IPS-NIHi11 (cell line): ENCODE results near the gene DCLK3.
A peak's percentile ranks its signal among the peaks of the same experiment; 100 is the strongest.

Experiments
- DNase-seq: peaks from one replicate; pipeline ENCODE4 v3.0.0; 2012; ENCODE audit warnings: mixed read lengths, low spot score

DCLK3 gene

DNA sequence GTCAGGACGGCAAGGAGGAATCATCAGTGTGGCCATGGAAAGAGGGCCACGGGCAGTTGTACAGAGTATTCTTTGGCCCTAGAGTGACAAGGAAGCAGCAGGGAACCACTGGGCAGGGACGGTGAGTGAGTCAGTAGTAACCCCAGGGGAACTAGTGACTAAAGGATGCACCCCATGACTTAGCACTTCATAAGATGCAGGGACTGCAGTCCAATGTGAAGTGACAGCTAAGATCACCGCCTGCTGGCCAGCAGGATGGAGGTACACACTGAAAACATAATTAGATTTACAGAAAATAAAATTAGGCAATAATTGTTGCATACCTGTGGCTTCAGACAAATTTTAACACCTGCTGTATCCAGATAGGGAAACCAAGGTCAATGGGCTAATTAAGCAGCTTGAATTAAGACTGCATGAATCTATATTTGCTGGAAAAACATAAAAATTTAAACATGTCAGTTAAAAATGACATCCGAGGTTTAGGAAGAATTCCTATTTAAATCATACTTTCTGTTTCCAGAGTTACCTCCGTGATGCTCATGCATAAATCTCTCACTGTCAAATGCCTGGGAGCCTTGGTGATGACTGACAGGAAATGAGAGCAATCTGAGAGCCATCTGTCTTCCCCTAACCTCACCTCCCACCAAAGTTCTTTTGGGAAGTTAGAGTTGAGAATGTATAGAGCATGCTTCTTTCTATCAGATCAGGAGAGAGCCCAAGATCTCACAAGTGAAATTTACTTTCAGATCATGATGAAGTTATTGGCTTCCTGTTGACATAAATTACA is 56.5 kb downstream of the DCLK3 start:
- no peak for DNase-seq

DNA sequence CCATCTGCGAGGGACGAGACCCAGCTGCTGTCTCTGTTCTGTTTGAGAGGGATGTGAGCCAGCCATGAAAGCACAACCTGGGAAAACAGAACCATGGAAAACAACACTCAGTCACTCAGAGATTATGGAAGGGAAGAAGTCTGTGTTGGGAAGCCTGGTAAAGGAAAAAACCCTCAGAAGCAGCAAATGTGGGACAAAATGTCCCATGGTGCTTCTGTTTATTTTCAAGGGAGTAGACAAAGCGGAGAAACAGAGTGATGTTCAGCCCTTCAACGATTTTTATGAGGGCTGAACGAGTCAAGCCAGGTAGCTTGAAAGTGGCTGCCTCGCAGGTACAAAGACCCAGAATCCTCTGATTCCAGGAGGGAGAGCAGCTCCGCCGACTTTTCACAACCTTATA is 59.3 kb downstream of the DCLK3 start:
- DNase-seq: no peak

DNA sequence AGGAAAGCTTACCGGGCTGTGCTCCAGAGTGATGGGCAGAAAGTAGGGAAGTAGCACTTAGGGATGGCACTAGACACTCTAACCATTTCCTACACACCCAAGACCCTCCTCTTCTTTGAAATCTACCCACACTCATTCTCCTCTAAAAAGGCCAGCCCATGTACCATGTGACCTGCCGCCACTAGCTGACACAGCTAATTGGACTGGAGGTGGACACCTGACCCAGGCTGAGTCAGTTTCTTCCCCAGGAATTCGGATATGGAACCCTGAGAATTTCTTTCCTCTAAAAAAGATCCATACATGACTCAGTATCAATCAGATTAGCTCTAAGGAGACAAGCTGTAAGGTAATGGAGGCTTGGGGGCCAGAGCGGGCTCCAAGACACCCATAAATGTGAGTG is 60.1 kb downstream of the DCLK3 start:
- no peak for DNase-seq

DNA sequence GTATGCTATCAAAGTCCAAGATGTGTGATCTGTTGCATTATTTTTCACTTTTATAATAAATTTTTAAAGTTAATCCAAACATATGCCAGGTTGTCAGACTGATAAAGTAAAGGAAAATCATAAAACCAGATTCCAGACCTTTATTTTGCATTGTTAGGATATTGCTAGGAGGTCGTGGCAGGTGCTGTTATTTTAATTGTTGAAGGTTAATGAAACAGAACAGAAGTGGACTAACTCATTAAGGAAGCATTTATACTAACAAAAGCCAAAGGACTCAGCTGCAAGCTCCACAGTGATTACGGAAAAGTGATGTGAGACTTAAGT is 63.1 kb downstream of the DCLK3 start:
- DNase-seq: no peak

DNA sequence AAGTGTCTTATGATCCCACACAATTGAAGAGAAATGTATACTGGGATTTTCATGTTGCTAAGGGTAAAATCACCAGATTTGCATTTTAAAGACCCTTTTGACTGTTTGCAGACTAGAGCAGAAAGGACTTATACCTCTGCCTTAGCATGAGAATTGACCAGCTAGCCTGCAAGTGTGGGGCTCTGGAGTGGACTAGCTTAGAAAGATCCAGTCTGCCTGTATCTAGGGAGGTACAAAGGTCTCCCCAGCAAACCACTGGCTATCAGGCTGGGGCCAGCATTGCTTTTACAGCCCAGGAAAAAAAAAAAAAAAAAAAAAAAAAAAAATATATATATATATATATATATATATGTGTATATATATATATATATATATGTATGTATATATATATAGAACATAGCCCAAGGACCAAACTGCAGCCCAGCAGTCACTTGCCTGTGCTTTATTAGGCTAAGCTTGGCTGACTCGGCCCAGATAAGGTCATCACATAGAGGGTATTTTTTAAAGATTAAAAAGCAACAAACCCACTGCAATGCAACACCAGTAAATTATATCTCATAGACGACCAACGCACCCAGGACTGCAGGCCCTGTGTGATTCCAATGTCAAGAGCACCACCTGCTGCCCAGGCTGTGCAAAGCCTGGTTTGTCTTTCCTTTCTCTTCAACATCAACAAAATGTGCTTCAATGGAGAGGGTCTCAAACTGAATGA is 63.7 kb downstream of the DCLK3 start:
- peak; percentile 64 for DNase-seq

DNA sequence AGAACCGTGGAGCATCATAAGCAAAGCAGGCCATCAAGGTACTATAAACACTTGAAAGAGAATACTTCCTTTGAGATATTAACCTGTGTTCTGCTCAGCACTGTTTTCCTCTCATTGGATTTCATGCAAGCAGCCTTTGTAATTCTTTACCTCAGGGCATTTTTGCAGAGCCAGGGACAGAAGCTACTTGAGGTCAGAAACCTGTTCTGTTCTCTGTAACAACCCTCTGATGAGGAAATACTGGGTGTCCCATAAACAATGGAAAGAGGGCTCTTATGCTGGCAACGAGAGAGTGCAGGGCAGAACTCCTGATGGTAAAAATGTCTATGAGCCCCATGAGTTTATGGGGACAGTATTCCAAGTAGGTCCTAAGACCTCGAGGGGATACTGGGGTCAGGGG is 66.0 kb downstream of the DCLK3 start:
- no peak for DNase-seq

DNA sequence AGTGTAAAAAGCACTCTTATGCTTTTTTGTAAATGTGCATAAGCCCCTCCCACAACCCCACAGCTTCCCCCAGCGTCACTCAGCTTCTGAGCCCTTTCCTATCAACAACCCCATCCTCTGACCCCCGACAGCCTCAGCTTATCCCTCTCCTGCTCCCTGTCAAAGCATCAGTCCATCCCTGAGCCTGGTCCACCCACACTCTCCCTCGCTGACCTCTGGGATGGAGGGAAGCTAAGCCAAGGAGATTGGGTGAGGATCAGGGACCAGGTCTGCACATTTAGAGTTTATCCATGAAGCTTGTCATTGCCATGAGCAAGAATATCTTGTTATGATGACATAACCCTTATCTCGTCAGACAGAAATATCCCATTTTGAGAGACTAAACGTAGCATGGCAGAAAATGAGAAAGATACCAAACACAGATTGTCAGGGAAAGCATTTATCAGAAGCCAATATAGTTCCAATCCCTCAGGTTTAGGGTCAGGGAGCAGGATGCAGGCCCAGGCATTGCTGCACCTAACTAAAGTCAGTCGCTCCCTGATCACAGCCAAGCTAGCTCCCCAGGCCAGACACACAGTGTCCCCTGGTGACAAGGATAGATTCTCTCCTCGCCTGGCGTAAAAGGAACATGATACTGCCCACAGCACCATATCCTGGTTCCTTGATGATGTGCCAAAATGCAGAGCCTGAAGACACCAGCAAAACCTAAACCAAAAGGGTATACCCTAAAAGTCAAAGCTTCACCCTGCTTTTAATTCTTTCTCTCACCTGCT is 66.9 kb downstream of the DCLK3 start:
- no peak for DNase-seq

DNA sequence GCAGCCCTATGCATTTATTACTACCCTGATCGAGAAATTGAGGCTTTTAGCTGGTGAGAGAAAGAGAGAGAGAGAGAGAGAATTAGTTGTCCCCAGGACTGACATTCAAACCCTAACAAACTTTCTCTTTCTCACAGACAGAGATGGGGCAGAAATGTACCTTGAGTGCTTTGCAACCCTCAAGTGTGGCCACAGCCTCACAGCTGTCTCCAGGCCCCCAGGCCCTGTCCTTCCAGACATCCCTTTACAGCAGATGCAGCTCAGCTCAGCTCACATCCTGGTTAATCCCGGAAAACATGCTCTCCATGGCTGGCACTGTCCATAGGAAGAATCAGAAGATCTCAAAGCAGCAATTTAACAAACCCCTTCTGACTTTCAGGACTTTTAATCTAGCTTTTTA is 67.6 kb downstream of the DCLK3 start:
- DNase-seq: no peak

DNA sequence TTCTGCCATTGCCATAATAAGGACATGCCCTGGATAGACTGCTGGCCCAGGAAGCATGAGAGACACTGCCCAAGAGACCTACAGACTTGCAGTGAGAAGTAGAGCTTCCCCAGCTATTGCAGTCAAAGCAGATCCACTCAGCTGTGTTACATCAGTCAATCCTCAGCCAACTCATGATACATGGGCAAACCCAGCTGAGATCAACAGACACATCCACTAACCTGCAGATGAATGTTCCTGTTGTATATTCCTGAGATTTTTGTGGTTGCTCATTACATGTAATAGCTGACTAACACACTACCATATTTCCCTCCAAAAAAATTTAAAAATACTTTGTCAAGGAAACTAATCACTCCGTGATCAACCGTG is 68.6 kb downstream of the DCLK3 start:
- no peak for DNase-seq

DNA sequence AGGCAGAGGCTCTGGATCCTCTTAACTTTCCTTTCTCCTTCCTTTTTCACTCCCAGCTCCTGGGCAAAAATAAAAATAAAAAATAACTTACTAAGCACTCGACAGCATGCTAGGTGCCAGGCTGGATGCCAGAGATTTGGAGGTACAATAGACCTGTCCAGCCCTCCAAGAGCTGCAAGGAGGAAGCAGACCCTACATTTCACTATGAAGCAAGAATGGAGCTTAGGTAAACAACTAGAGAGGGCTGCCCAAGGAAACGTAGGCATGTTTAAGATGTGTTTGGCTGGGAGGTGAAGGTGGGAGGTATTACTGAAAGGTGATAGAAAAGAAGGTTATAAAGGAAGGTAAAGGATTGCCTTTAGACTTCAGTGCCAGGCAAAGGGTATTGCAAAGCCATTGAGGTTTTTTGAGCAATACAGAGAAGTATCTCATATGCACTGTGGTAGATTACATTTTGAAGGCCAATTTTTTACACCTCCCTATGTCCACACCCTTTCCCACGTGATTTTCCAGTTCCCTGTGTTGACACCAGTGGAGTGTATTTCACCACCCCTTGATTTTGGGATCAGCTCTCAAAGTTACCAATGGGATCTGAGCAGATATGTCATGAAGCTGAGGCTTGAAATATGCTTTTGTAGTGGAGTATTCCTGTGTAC is 69.1 kb downstream of the DCLK3 start:
- no peak for DNase-seq

DNA sequence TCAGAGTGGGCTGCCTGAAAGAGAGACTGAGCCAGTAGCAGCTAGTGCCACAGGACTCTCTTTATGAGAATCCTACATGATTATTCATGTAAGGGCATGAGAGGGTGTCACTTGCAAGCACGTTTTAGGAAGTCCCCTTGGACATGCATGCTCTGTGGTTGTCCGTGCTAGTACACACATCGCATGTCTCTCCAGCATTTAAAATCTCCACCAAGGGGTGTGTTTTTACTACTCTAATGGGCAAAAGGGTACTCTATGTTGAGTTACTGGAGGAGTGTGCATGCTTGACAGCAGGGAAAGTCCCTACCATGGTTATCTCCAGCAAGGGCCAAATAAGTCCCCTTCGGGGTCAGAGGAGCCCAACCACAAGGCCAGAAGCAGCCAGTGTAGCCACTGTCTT is 70.7 kb downstream of the DCLK3 start:
- DNase-seq: no peak

DNA sequence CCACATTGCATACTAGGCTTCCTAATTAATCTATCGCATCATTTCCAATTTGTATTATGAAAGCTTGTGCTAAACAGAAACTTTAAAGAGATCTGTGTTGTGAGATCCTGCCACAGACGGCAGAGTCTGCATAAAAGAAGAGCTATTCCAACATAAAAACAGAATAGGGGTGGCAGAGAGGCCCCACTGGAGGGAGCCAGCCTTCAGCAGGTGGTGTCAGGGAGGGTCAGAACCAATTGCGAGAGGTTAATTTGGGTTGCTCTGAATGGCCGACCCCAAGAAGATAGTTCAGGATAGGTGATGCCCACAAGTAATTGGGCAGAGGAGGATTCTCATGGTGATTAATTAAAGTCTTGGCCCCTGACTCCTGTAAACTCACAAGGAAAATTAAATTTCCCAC is 74.8 kb downstream of the DCLK3 start:
- DNase-seq: no peak

DNA sequence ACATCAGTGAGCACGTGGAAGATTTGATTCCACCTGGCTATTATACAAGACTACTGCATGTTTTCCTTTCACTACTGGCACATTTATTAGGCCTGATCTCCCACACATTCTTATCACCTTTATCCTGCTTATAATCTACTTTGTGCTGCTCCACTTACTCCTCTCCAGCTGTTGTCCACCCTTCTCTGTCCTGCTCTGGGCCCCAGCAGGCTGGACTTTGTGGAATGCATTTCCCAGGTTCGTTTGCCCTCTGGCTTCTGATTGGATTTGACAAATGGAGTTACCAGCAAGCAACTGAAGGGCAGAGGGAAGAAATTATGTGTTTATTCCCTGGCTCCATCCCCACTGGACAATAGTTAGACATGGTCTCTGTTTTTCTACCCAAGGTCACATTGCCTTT is 75.5 kb downstream of the DCLK3 start:
- DNase-seq: no peak

DNA sequence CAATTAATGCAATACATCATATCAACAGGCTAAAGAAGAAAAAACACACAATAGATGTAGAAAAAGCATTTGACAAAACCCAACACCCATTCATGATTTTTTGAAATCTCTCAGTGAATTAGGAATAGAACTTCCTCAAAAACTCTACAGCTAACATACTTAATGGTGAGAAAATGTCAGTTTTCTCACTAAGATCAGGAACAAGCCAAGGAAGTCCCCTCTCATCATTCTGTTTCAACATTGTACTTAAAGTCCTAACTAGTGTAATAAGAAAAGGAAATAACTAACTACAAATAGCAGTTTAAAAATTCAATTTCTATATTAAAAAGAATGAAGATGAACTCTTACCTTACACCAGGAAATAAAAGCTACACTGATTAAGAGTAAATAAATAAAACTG is 77.8 kb downstream of the DCLK3 start:
- no peak for DNase-seq

DNA sequence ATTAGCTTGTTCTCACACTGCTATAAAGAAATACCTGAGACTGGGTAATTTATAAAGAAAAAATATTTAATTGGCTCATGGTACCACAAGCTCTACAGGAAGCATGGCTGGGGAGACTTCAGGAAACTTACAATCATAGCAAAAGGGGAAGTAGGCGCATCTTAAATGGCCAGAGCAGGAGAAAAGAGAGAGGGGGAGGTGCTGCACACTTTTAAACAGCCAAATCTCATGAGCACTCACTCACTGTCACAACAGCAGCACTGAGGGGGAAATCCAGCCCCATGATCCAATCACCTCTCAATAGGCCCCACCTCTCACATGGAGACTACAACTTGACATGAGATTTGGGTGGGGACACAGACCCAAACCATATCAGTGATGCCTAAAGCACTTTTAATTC is 82.5 kb downstream of the DCLK3 start:
- DNase-seq: no peak

DNA sequence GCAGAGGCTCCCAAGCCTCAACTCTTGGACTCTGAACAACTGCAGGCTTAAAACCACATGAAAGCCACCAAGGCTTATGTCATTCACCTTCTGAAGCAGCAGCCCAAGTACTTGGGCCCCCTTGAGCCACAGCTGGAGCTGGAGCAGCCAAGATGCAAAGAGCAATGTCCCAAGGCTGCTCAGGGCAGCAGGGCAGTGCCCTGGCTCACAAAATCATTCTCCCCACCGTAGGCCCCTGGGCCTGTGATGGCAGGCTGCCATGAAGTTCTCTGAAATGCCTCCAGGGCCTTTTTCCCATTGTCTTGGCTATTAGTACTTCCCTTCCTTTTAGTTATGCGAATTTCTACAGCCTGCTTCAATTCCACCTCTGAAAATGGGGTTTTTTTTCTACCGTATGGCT is 83.4 kb downstream of the DCLK3 start:
- DNase-seq: no peak

DNA sequence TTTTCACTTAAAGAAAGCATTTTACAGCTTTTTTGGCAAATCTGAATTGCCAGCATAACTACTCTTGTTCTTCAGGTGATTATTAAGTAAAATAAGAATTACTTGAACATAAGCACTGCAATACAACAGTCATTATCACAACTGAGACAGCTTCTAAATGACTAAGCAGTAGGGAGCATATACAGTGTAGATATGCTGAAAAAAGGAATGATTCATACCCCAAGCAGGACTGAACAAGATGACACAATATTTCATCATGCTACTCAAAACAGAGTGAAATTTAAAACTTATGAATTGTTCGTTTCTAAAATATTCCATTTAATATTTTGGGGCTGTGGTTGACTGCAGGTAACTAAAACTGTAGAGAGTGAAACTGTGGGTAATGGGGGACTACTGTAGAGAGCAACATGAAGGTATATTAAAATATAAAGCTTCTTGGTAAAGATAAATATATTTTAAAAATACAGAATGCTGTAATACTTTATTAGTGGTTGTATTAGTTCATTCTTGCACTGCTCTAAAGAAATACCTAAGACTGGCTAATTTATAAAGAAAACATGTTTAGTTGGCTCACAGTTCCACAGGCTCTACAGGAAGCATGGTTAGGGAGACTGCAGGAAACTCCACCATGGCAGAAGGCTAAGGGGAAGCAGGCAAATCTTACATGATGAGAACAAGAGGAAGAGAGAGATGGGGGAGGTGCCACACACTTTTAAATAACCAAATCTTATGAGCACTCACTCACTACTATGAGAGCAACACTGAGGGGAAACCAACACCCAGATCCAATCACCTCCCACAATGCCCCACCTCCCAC is 84.8 kb downstream of the DCLK3 start:
- no peak for DNase-seq

DNA sequence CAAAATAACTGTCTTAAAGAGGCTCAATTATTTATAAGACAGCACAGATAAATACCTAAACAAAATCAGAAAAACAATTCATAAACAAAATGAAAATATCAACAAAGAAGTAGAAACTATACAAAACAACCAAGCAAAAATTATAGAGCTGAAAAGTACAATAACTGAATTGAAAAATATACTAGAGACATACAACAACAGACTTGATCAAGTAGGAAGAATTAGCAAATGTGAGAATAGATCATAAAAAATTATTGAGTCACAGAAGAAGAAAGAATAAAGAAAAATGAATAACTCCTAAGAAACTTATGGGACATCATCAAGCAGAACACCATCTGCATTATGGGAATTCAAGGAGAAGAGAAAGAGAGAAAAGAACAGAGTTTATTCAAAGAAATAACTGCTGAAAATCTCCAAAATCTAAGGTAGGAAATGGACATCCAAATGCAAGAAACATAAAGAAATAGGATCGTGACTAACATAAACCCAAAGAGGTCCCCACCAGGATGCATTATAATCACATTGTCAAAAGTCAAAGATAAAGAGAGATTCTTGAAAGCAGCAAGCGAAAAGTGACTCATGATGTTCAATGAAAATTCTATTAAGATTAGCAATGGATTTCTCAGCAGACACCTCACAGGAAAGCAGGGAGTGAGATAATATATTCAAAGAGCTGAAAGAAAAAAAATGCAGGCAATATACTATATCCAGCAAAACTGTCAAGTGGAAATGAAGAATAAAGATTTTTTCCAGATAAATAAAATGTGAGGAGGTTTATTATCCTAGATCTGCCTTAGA is 85.9 kb downstream of the DCLK3 start:
- DNase-seq: no peak

DNA sequence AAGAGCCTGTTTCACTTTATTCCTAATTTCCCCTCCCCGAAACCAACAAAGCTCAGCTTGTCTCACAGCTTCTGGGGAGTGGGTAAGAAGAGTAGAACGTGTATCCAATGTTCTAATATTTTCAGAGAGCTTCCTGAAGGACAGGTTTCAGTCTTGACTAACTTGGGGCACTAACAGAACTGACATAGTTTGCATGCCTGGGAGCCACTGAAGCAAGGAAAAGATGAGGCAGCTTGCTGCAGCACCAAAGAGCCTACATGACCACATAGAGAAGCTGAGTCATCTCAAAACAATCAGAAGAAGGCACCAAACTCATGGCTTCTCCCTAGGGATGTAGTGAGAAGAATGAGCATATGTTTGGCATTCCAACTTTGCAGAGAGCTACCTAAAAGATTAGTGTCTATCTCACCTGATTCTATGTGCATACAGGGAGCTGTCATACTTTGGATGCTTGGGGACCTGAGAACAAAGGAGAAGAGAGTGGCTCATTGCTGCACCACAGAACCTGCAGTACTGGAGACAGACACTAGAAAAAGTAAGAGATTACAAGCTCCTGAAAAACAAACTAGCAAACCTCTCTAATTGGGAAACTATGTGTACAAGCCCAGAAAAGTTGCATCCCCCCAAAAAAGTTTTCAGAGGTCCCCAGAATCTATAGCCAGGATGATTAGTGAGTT is 86.9 kb downstream of the DCLK3 start:
- no peak for DNase-seq

DNA sequence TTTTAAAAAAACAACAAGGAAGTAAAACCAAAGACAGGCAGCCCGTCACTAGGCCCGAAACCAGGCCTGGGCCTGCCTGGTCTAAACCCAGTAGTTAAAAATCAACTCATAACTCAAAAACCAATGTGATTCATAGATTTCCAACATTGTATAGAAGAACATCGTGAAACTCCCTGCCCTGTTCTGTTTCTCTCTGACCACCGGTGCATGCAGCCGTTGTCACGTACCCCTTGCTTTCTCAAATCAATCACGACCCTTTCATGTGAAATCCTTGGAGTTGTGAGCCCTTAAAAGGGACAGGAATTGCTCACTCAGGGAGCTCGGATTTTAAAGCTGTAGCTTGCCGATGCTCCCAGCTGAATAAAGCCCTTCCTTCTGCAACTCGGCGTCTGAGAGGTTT is 89.5 kb downstream of the DCLK3 start:
- DNase-seq: no peak

DNA sequence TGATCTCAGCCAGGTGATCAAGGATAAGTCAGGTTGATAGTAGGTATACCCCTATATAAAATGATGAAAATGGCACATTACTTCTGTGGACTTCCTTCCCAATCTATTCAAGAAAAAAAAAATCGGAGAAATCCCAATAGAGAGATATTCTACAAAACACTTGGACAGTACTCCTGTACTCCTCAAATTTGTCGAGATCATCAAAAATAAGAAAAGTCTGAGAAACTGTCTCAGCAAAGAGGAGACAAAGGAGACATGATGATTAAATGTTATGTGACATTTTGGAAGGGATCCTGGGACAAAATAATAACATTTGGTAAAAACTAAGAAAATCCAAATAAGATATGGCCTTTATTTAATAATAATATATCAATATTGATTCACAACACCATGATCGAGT is 94.6 kb downstream of the DCLK3 start:
- no peak for DNase-seq
